22Rv1 (cell line): ENCODE data around the gene TFE3.

Experiments used
- CTCF ChIP-seq: fragments of 450-650 bp; IDR thresholded peaks from 2 replicates; pipeline ENCODE4 v1.5.1; 2017; ENCODE audit warnings: mild to moderate bottlenecking
- ZFX ChIP-seq: fragments of 450-650 bp; IDR thresholded peaks from 2 replicates; pipeline ENCODE4 v1.6.1; 2017; ENCODE audit warnings: antibody characterized with exemption, borderline replicate concordance

- TF ChIP-seq CTCF: no peak
- no peak for TF ChIP-seq ZFX
These were observed 24.1 kb downstream of the TFE3 start for GRCh38 chrX:49019050-49019449.
